H1 (cell line): ENCODE results near the gene SLIT3. TPM values are rescaled to one million over a fixed set of nuclear protein-coding genes. Genes with fewer than 3 reads are reported as not detected.

Experiments
- CTCF ChIA-PET: fragments of 300-600 bp; sonication (Branson Sonifier 250); formaldehyde crosslinking; loops from one replicate; lab custom pipeline; 2021; ENCODE audit not compliant: partially characterized antibody; lab: Charles Lee
- POLR2A ChIA-PET: fragments of 300-600 bp; sonication (Branson Sonifier 250); formaldehyde crosslinking; loops from one replicate; lab custom pipeline; 2021; ENCODE audit warnings: inconsistent platforms; ENCODE audit not compliant: partially characterized antibody; lab: Charles Lee
- DNase-seq, 2 experiments: peaks; one replicate each; pipeline versions ENCODE4 v3.0.0 to v3.0.0-alpha.2; 2010 to 2022; ENCODE audit warnings: low spot score in 2 of 2, low read depth in 1 of 2, mixed read lengths in 1 of 2
- FAIRE-seq: peaks from 2 replicates; lab custom pipeline; 2011; peaks lifted over from hg19 to GRCh38; lab: Jason Lieb, UNC
- H2AFZ ChIP-seq: 2 replicates; pipeline ENCODE4 v1.8.1; 2012; ENCODE audit warnings: low read length, inconsistent platforms
- H2AK5ac ChIP-seq: 2 replicates; pipeline ENCODE4 v1.6.1; 2013; ENCODE audit warnings: low read depth, low read length
- H2BK120ac ChIP-seq: replicated peaks from 2 replicates; pipeline ENCODE3; 2013; ENCODE audit warnings: low read depth, low read length, inconsistent platforms
- H2BK12ac ChIP-seq: 2 replicates; pipeline ENCODE4 v1.6.1; 2013; ENCODE audit warnings: low read depth, low read length
- H2BK15ac ChIP-seq: 2 replicates; pipeline ENCODE4 v1.6.1; 2013; ENCODE audit warnings: low read length
- H2BK20ac ChIP-seq: 2 replicates; pipeline ENCODE4 v1.6.1; 2013; ENCODE audit warnings: low read length
- H2BK5ac ChIP-seq: 2 replicates; pipeline ENCODE4 v1.6.1; 2013; ENCODE audit warnings: low read depth, low read length
- H3K14ac ChIP-seq: 2 replicates; pipeline ENCODE4 v1.6.1; 2013; ENCODE audit warnings: inconsistent platforms; ENCODE audit not compliant: insufficient read length
- H3K18ac ChIP-seq: 2 replicates; pipeline ENCODE4 v1.6.1; 2013; ENCODE audit warnings: low read length; ENCODE audit errors: extremely low read depth
- H3K23ac ChIP-seq: 2 replicates; pipeline ENCODE4 v1.6.1; 2013; ENCODE audit warnings: inconsistent platforms; ENCODE audit not compliant: insufficient read length
- H3K23me2 ChIP-seq: 2 replicates; pipeline ENCODE4 v1.6.1; 2013; ENCODE audit warnings: low read depth, low read length
- H3K27ac ChIP-seq: 2 replicates; pipeline ENCODE4 v1.6.1; 2011; ENCODE audit warnings: low read depth, low read length, inconsistent platforms
- H3K27me3 ChIP-seq, 4 experiments: replicated peaks in 1 of 4; 1 replicate in 1 of 4; 2 replicates in 3 of 4; pipeline versions ENCODE4 v1.6.1 to v1.8.1; 2011 to 2013; ENCODE audit warnings: low read length in 3 of 4, mild to moderate bottlenecking in 3 of 4, inconsistent platforms in 2 of 4, mixed read lengths in 2 of 4, moderate library complexity in 1 of 4; ENCODE audit not compliant: control insufficient read depth in 3 of 4, insufficient read depth in 3 of 4; ENCODE audit errors: extremely low read depth in 1 of 4
- H3K36me3 ChIP-seq, 4 experiments: 2 replicates each; pipeline versions ENCODE4 v1.6.1 to v1.8.1; 2011 to 2013; ENCODE audit warnings: mild to moderate bottlenecking in 4 of 4, low read length in 3 of 4, moderate library complexity in 2 of 4, control low read depth in 1 of 4, inconsistent platforms in 1 of 4; ENCODE audit not compliant: insufficient read depth in 4 of 4, control insufficient read depth in 2 of 4
- H3K4ac ChIP-seq: replicated peaks from 2 replicates; pipeline ENCODE3; 2013; ENCODE audit warnings: low read length, low read depth, mixed read lengths, inconsistent platforms; ENCODE audit not compliant: insufficient read length
- H3K4me1 ChIP-seq, 4 experiments: replicated peaks in 1 of 4; 1 replicate in 1 of 4; 2 replicates in 3 of 4; pipeline versions ENCODE4 v1.6.1 to v1.8.1; 2011 to 2013; ENCODE audit warnings: low read length in 3 of 4, inconsistent platforms in 2 of 4, mixed read lengths in 1 of 4; ENCODE audit not compliant: insufficient read depth in 4 of 4, control insufficient read depth in 3 of 4
- H3K4me2 ChIP-seq, 2 experiments: 2 replicates each; pipeline versions ENCODE4 v1.6.1 to v1.8.1; 2011 to 2013; ENCODE audit warnings: low read depth in 2 of 2, low read length in 2 of 2, control low read depth in 1 of 2, inconsistent platforms in 1 of 2, mild to moderate bottlenecking in 1 of 2; ENCODE audit not compliant: insufficient read depth in 1 of 2
- H3K4me3 ChIP-seq, 4 experiments: fragments of 200-600, 300-600 bp in 1 of 4; sonication (generic), shearing (Covaris generic), sonication (Bioruptor Twin) in 1 of 4; 2 replicates each; pipeline versions ENCODE4 v1.5.1 to v1.8.1; 2011 to 2016; ENCODE audit warnings: low read length in 4 of 4, low read depth in 3 of 4, control low read depth in 2 of 4, inconsistent platforms in 2 of 4, mild to moderate bottlenecking in 2 of 4, mixed read lengths in 1 of 4, moderate library complexity in 1 of 4; ENCODE audit not compliant: insufficient read depth in 2 of 4; ENCODE audit errors: extremely low read depth in 1 of 4
- H3K56ac ChIP-seq: replicated peaks from 2 replicates; pipeline ENCODE3; 2013; ENCODE audit warnings: low read depth, mild to moderate bottlenecking, mixed read lengths, low read length, inconsistent platforms; ENCODE audit not compliant: insufficient read length
- H3K79me1 ChIP-seq: 2 replicates; pipeline ENCODE4 v1.6.1; 2013; ENCODE audit warnings: low read depth, low read length, control low read depth
- H3K79me2 ChIP-seq, 2 experiments: 2 replicates each; pipeline versions ENCODE4 v1.6.1 to v1.8.1; 2012 to 2013; ENCODE audit warnings: low read length in 2 of 2, mild to moderate bottlenecking in 2 of 2, inconsistent platforms in 1 of 2; ENCODE audit not compliant: insufficient read depth in 2 of 2, control insufficient read depth in 1 of 2
- H3K9ac ChIP-seq, 4 experiments: replicated peaks in 1 of 4; 1 replicate in 1 of 4; 2 replicates in 3 of 4; pipeline versions ENCODE4 v1.6.1 to v1.8.1; 2011 to 2013; ENCODE audit warnings: low read depth in 3 of 4, low read length in 3 of 4, control low read depth in 2 of 4, mild to moderate bottlenecking in 2 of 4, moderate library complexity in 2 of 4, inconsistent platforms in 1 of 4; ENCODE audit errors: extremely low read depth in 1 of 4
- H3K9me3 ChIP-seq, 2 experiments: 2 replicates each; pipeline versions ENCODE4 v1.6.1 to v1.8.1; 2012 to 2013; ENCODE audit warnings: mild to moderate bottlenecking in 2 of 2, moderate library complexity in 2 of 2, control low read depth in 1 of 2, inconsistent platforms in 1 of 2, low read depth in 1 of 2, low read length in 1 of 2, mixed read lengths in 1 of 2; ENCODE audit not compliant: insufficient read depth in 2 of 2
- H4K20me1 ChIP-seq, 2 experiments: replicated peaks in 1 of 2; 2 replicates each; pipeline versions ENCODE3 to v1.8.1; 2011 to 2013; ENCODE audit warnings: inconsistent platforms in 2 of 2, low read length in 2 of 2, mild to moderate bottlenecking in 1 of 2; ENCODE audit not compliant: insufficient read depth in 2 of 2, control insufficient read depth in 1 of 2
- H4K5ac ChIP-seq: 2 replicates; pipeline ENCODE4 v1.6.1; 2013; ENCODE audit warnings: low read length, low read depth, mixed read lengths, inconsistent platforms; ENCODE audit not compliant: insufficient read length
- H4K8ac ChIP-seq: 2 replicates; pipeline ENCODE4 v1.8.0; 2013; ENCODE audit warnings: mild to moderate bottlenecking, moderate library complexity, low read length, inconsistent platforms; ENCODE audit not compliant: insufficient read depth; ENCODE audit errors: extremely low read depth
- H4K91ac ChIP-seq: replicated peaks from 2 replicates; pipeline ENCODE3; 2013; ENCODE audit warnings: low read length, mixed read lengths, inconsistent platforms; ENCODE audit not compliant: insufficient read length
- BRCA1 ChIP-seq: IDR thresholded peaks from 2 replicates; pipeline ENCODE4 v1.6.1; 2012; ENCODE audit warnings: low read depth, low read length, improper control_type of control experiment
- EP300 ChIP-seq, 2 experiments: IDR thresholded peaks; 1 replicate in 1 of 2; 2 replicates in 1 of 2; pipeline ENCODE4 v1.6.1; 2011 to 2012; ENCODE audit warnings: low read depth in 2 of 2, low read length in 2 of 2, mild to moderate bottlenecking in 2 of 2, borderline replicate concordance in 1 of 2, inconsistent platforms in 1 of 2, moderate library complexity in 1 of 2
- EZH2 ChIP-seq: fragments of 200-600 bp; sonication (generic); IDR thresholded peaks from 2 replicates; pipeline ENCODE4 v1.7.1; 2012; ENCODE audit warnings: low read depth, mild to moderate bottlenecking, moderate library complexity, low read length, inconsistent platforms; ENCODE audit not compliant: severe bottlenecking
- HDAC6 ChIP-seq: IDR thresholded peaks from one replicate; pipeline ENCODE4 v1.7.1; 2012; ENCODE audit warnings: low read depth, mild to moderate bottlenecking, inconsistent platforms, low read length, moderate library complexity
- JUND ChIP-seq: IDR thresholded peaks from 2 replicates; pipeline ENCODE4 v1.6.1; 2011; ENCODE audit warnings: mild to moderate bottlenecking, improper control_type of control experiment, low read length
- KDM5A ChIP-seq: fragments of 200-600 bp; IDR thresholded peaks from 2 replicates; pipeline ENCODE4 v1.7.1; 2012; ENCODE audit warnings: mild to moderate bottlenecking, low read length, inconsistent platforms, mixed read lengths
- RAD21 ChIP-seq, 2 experiments: IDR thresholded peaks in 1 of 2; conservative IDR thresholded peaks in 1 of 2; 2 replicates each; pipeline ENCODE4 v1.6.1; 2011; ENCODE audit warnings: low read depth in 2 of 2, low read length in 2 of 2, improper control_type of control experiment in 1 of 2, inconsistent platforms in 1 of 2, mild to moderate bottlenecking in 1 of 2, moderate library complexity in 1 of 2
- SP1 ChIP-seq: IDR thresholded peaks from 2 replicates; pipeline ENCODE4 v1.6.1; 2011; ENCODE audit warnings: low read depth, low read length
- SRF ChIP-seq: IDR thresholded peaks from 2 replicates; pipeline ENCODE4 v1.6.1; 2011; ENCODE audit warnings: mild to moderate bottlenecking, low read depth, low read length, moderate library complexity
- TCF12 ChIP-seq: IDR thresholded peaks from 2 replicates; pipeline ENCODE4 v1.6.1; 2011; ENCODE audit warnings: low read depth, mild to moderate bottlenecking, low read length
- WGBS, 2 experiments: shearing (Covaris generic) in 1 of 2; methylation state at CpG; one replicate each; pipeline versions ENCODE4 v1.1.6 to v1.1.7; 2013 to 2015; ENCODE audit warnings: low lambda C conversion rate in 2 of 2, mixed read lengths in 2 of 2, inconsistent platforms in 1 of 2, low coverage in 1 of 2, missing lambda C conversion rate in 1 of 2; ENCODE audit not compliant: insufficient replicate concordance in 2 of 2, insufficient coverage in 1 of 2, insufficient read length in 1 of 2; ENCODE audit errors: extremely low coverage in 1 of 2, missing lambda C conversion rate in 1 of 2; 5-methylcytosine and 5-hydroxymethylcytosine counted together
- polyA plus RNA-seq, 7 experiments: library from polyadenylated mRNA; depleted of rRNA in 3 of 7; stranded (reverse) in 5 of 7; unstranded in 2 of 7; fragments of >200 nt in 5 of 7; fragments of 200-250 nt in 2 of 7; gene quantifications; 1 replicate in 5 of 7; 2 replicates in 1 of 7; 4 replicates in 1 of 7; pipeline versions ENCODE4 v1.2.1 to v1.2.3, GENCODE V29; 2011 to 2013; ENCODE audit warnings: missing spikeins in 2 of 7, mixed read lengths in 2 of 7
- total RNA-seq: library from RNA; stranded (reverse); fragmentation: NEBNext Ultra II Directional; extraction: Animal tissue kit (Norgen Biotek cat#: 25700); gene quantifications from 2 replicates; pipeline ENCODE4 v1.2.1, GENCODE V29; 2021

SLIT3 gene
- total and polyA plus RNA-seq, 2 of the 8 experiments (the other 6 are each of a cell fraction or from before 2014, with no cell fraction given) = 1.1 to 1.2 TPM

- Histone ChIP-seq H2BK120ac (no peak overlapping the region), H4K8ac (no peak overlapping the region), H3K4ac (no peak overlapping the region), H3K4me3 (no peak overlapping the region), H3K4me2 (no peak overlapping the region), H2BK15ac (no peak overlapping the region), H4K20me1 (no peaks in the 10 kb centered on the region), H4K5ac (no peak overlapping the region), H3K23me2 (no peaks in the 10 kb centered on the region), H3K56ac (no peak overlapping the region), H3K23ac (no peak overlapping the region), H2AFZ (no peak overlapping the region), H3K4me1 (peaks cover 2 to 9% (median 8%) of the 10 kb centered on the region in 4 experiments; a peak in 5 of 7 replicates), H3K27me3 (no peaks in the 10 kb centered on the region), H3K9ac (no peak overlapping the region), H2BK12ac (no peak overlapping the region), H3K27ac (no peak overlapping the region), H3K79me1 (no peaks in the 10 kb centered on the region), H4K91ac (no peak overlapping the region), H3K14ac (no peak overlapping the region), H2BK20ac (no peak overlapping the region), H2AK5ac (no peak overlapping the region), H3K36me3 (no peaks in the 10 kb centered on the region), H2BK5ac (no peak overlapping the region), H3K9me3 (peaks cover 0 to 2% of the 10 kb centered on the region in 2 experiments; a peak in 1 of 4 replicates), H3K79me2 (no peaks in the 10 kb centered on the region), H3K18ac (no peak overlapping the region)
- FAIRE-seq (no peak), DNase-seq (no peak)
- ChIA-PET POLR2A (no interaction called here), CTCF (interaction anchor here (0.6 to 1.6 kb wide), 8 partner anchors 8 to 136 kb away, joined by 3 to 4 read pairs (median 3); no protein-coding TSS in a partner anchor)
- TF ChIP-seq HDAC6 (no peak), TCF12 (no peak), BRCA1 (no peak), SRF (no peak), RAD21 (IDR thresholded peaks at IDR 0.05 in 1 of 2, conservative IDR thresholded peaks at IDR 0.05 in 1 of 2; ENCODE audit: low read depth in 2 of 2, low read length in 2 of 2) (no peak), JUND (no peak), EZH2 (no peak), SP1 (no peak), KDM5A (no peak), EP300 (IDR thresholded peaks at IDR 0.05; ENCODE audit: borderline replicate concordance in 1 of 2, low read depth in 2 of 2, low read length in 2 of 2) (no peak)
- WGBS, 2 experiments = 60% methylated on average over 1 of the region's 1 CpG; no CpG with 5 or more reads in 1 of the 2 experiments
These were observed 178.0 kb downstream of the SLIT3 start for GRCh38 chr5:169122951-169123350.
